ENCODE measurements around the gene DHX57. TPM values are rescaled to one million over a fixed set of nuclear protein-coding genes. Genes with fewer than 3 reads are reported as not detected.

Gene DHX57
- total RNA-seq, 4 donors from 2014 or later = 12.0 to 23.3 (median 16.4) TPM

DNA sequence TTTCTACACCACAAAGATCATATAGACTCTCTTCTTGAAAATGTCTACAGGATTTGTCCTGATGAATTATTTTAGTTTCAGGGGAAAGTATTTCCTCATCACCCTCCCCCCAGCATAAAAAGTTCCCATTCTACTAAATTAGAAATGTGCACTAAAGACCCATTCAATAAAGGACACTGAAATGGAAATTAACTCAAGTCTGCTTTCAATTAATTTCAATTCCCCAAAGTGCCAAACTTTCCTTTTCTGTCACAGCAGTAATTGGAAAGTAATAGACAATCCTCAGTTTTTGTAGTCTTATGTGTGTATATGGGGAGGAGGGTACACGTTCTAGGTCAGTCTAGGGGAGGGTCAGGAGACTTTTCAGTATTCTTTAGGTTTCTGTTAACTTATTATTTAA is 35.5 kb upstream of the DHX57 start:
- TF ChIP-seq POLR2AphosphoS5 (IDR thresholded peaks at IDR 0.05) = no peak
- no peak for TF ChIP-seq EP300 (IDR thresholded peaks at IDR 0.05)
- no peak for TF ChIP-seq CTCF (IDR thresholded peaks at IDR 0.05)
- TF ChIP-seq POLR2A (IDR thresholded peaks at IDR 0.05) = no peak
- no peaks in the 10 kb centered on the region for H3K27me3 ChIP-seq
- no peaks in the 10 kb centered on the region for H3K36me3 ChIP-seq
- H3K4me1 ChIP-seq = no peaks in the 10 kb centered on the region
- no peak overlapping the region for H3K4me3 ChIP-seq
- no peaks in the 10 kb centered on the region for H3K9me3 ChIP-seq
- DNase-seq (ENCODE audit: low spot score in 2 of 2) = no peak
- 76% methylated on average over 1 of the region's 1 CpG for WGBS
- no peak overlapping the region for H3K27ac ChIP-seq

DNA sequence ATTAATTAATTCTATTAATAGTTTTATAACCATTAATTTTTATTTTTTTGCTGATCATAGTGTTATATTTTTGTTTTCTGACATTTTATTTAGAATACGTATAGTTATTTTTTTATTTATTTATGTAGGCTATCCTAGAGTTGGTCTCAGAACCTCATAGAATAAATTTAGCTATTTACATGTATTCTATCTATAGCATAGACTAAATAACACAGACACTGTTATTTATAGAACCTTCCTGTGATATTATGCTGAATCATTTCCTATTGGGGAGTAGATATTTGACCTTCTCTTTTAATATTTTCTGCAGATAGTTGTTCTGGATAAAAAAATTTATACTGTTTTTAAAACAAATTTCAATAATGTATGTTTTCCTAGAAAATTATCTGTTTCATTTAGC is 34.1 kb upstream of the DHX57 start:
- Histone ChIP-seq H3K27me3 (no peaks in the 10 kb centered on the region), H3K9me3 (no peaks in the 10 kb centered on the region), H3K36me3 (no peaks in the 10 kb centered on the region), H3K4me1 (no peaks in the 10 kb centered on the region), H3K4me3 (no peak overlapping the region), H3K27ac (no peak overlapping the region)
- no peak for TF ChIP-seq CTCF (IDR thresholded peaks at IDR 0.05)
- no peak for TF ChIP-seq EP300 (IDR thresholded peaks at IDR 0.05)
- no peak for TF ChIP-seq POLR2AphosphoS5 (IDR thresholded peaks at IDR 0.05)
- no peak for TF ChIP-seq POLR2A (IDR thresholded peaks at IDR 0.05)
- 98% methylated on average over 1 of the region's 1 CpG for WGBS
- no peak for DNase-seq (ENCODE audit: low spot score in 2 of 2)

GRCh38 chr2:38907743-38908562 is 32.2 kb upstream of the DHX57 start:
- 73% methylated on average over 2 of the region's 2 CpGs for WGBS
- no peaks in the 10 kb centered on the region for H3K9me3 ChIP-seq
- H3K4me1 ChIP-seq = no peaks in the 10 kb centered on the region
- TF ChIP-seq EP300 (IDR thresholded peaks at IDR 0.05) (no peak), CTCF (IDR thresholded peaks at IDR 0.05) (no peak), POLR2A (IDR thresholded peaks at IDR 0.05) (no peak), POLR2AphosphoS5 (IDR thresholded peaks at IDR 0.05) (no peak)
- DNase-seq (ENCODE audit: low spot score in 2 of 2) = no peak
- no peaks in the 10 kb centered on the region for H3K36me3 ChIP-seq
- no peak overlapping the region for H3K4me3 ChIP-seq
- H3K27ac ChIP-seq = no peak overlapping the region
- H3K27me3 ChIP-seq = no peaks in the 10 kb centered on the region

- no peak for DNase-seq (ENCODE audit: low spot score in 2 of 2)
- H3K36me3 ChIP-seq = no peaks in the 10 kb centered on the region
- no peak overlapping the region for H3K4me3 ChIP-seq
- no peak for TF ChIP-seq CTCF (IDR thresholded peaks at IDR 0.05)
- TF ChIP-seq POLR2A (IDR thresholded peaks at IDR 0.05) = no peak
- no peak overlapping the region for H3K27ac ChIP-seq
- 67% methylated on average over 1 of the region's 1 CpG for WGBS
- H3K4me1 ChIP-seq = no peaks in the 10 kb centered on the region
- no peaks in the 10 kb centered on the region for H3K9me3 ChIP-seq
- H3K27me3 ChIP-seq = no peaks in the 10 kb centered on the region
Observed at GRCh38 chr2:38907242-38907641, 31.5 kb upstream of the DHX57 start.

DNA sequence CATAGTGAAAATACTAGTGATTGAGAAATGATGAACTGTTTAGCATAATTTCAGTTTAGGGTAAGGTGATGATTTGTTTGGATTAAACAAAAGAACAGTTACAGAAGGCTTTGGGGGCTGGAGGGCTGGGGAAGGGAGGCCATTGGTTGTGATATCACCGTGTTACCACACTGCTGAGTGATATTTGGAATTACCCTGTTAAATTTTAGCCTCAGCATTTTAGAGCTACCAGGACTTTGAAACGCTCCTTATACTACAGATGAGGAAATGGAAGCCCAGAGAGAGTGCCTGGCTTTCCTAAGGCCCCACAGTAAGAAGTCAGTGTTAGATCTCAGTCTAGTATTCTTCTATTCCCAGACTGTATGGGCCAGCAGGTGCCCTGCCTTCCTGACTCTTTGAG is 29.5 kb upstream of the DHX57 start:
- 95% methylated on average over 2 of the region's 2 CpGs for WGBS
- H3K27ac ChIP-seq = no peak overlapping the region
- H3K27me3 ChIP-seq = no peaks in the 10 kb centered on the region
- TF ChIP-seq POLR2AphosphoS5 (IDR thresholded peaks at IDR 0.05) = no peak
- no peak for DNase-seq (ENCODE audit: low spot score in 2 of 2)
- H3K9me3 ChIP-seq = no peaks in the 10 kb centered on the region
- H3K4me1 ChIP-seq = no peaks in the 10 kb centered on the region
- H3K36me3 ChIP-seq = no peaks in the 10 kb centered on the region
- H3K4me3 ChIP-seq = no peak overlapping the region

GRCh38 chr2:38900726-38901125 is 25.0 kb upstream of the DHX57 start:
- Histone ChIP-seq H3K27ac (no peak overlapping the region), H3K36me3 (no peaks in the 10 kb centered on the region), H3K27me3 (no peaks in the 10 kb centered on the region), H3K4me1 (no peaks in the 10 kb centered on the region), H3K4me3 (no peak overlapping the region), H3K9me3 (no peaks in the 10 kb centered on the region)
- no peak for DNase-seq (ENCODE audit: low spot score in 2 of 2)
- TF ChIP-seq CTCF (IDR thresholded peaks at IDR 0.05) (no peak), POLR2AphosphoS5 (IDR thresholded peaks at IDR 0.05) (no peak), EP300 (IDR thresholded peaks at IDR 0.05) (no peak), POLR2A (IDR thresholded peaks at IDR 0.05) (no peak)
- 75% methylated on average over 1 of the region's 1 CpG for WGBS
